ENCODE data around the gene POLD1.

The POLD1 gene

DNA sequence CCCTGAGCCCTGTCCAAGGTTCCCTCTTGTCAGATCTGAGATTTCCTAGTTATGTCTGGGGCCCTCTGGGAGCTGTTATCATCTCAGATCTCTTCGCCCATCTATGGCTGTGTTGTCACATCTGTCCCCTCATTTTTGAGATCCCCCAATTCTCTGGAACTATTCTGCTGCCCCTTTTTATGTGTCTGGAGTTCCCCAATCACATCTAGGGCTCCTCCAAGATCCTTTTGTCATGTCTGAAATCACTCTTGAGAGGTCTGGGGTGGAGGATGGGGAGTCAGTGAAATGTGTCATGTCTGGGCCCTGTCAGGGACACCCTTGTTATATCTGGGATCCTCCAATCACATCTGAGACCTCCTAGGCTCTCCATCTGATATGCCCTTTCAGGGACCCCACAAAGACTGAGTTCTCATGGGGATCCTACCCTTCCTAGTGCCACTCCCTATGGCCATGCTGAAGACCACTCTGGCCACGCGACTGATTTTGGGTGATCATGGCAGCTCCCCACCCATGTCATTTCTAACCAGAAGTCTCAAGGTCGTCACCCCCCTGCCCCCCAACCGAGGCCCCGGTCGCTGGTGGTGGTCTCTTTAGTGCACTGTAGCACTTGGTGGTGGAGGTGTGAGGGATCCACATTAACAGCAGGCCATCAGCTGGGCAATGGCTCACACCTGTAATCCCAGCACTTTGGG lies 44.8 kb downstream of the POLD1 start:
- no peaks in the 10 kb centered on the region for H3K9me3 ChIP-seq (ENCODE audit: insufficient read depth, low read length)
- no peak overlapping the region for H2AFZ ChIP-seq (ENCODE audit: low read depth, low read length, severe bottlenecking)
- peaks cover 59% of the 10 kb centered on the region for H3F3A ChIP-seq (ENCODE audit: insufficient read depth)
- peak overlapping the region; percentile 20; the same call in 1 of the 2 replicates for H3K9ac ChIP-seq (ENCODE audit: low read length)
- no peak overlapping the region for H3K4me3 ChIP-seq (ENCODE audit: insufficient read depth, low read length, poor library complexity, severe bottlenecking)
- H3K36me3 ChIP-seq (ENCODE audit: low read length) = peaks cover 2% of the 10 kb centered on the region; the same call in 1 of the 2 replicates
- H3K27ac ChIP-seq (ENCODE audit: low read depth, low read length) = peak overlapping the region; percentile 71
- no peaks in the 10 kb centered on the region for H4K20me1 ChIP-seq (ENCODE audit: low read depth, low read length)
- H3K79me2 ChIP-seq (ENCODE audit: insufficient read depth, low read length) = no peaks in the 10 kb centered on the region
- TF ChIP-seq EZH2phosphoT487 (conservative IDR thresholded peaks at IDR 0.05; ENCODE audit: low read length) = no peak
- TF ChIP-seq, protein P1, sequence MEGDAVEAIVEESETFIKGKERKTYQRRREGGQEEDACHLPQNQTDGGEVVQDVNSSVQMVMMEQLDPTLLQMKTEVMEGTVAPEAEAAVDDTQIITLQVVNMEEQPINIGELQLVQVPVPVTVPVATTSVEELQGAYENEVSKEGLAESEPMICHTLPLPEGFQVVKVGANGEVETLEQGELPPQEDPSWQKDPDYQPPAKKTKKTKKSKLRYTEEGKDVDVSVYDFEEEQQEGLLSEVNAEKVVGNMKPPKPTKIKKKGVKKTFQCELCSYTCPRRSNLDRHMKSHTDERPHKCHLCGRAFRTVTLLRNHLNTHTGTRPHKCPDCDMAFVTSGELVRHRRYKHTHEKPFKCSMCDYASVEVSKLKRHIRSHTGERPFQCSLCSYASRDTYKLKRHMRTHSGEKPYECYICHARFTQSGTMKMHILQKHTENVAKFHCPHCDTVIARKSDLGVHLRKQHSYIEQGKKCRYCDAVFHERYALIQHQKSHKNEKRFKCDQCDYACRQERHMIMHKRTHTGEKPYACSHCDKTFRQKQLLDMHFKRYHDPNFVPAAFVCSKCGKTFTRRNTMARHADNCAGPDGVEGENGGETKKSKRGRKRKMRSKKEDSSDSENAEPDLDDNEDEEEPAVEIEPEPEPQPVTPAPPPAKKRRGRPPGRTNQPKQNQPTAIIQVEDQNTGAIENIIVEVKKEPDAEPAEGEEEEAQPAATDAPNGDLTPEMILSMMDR (IDR thresholded peaks at IDR 0.05; ENCODE audit: insufficient read depth, low read length, poor library complexity, severe bottlenecking) = no peak
- no peak overlapping the region for H3K4me2 ChIP-seq (ENCODE audit: low read depth, low read length, poor library complexity, severe bottlenecking)
- no peaks in the 10 kb centered on the region for H3K27me3 ChIP-seq (ENCODE audit: low read length)
- no peaks in the 10 kb centered on the region for H3K9me2 ChIP-seq (replicated peaks; ENCODE audit: insufficient read depth, low read length)

GRCh38 chr19:50430888-50431342 lies 46.8 kb downstream of the POLD1 start:
- H3K4me3 ChIP-seq (ENCODE audit: insufficient read depth, low read length, poor library complexity, severe bottlenecking) = peak overlapping the region; percentile 48
- H3K9me3 ChIP-seq (ENCODE audit: insufficient read depth, low read length) = no peaks in the 10 kb centered on the region
- no peaks in the 10 kb centered on the region for H3K27me3 ChIP-seq (ENCODE audit: low read length)
- H3K27ac ChIP-seq (ENCODE audit: low read depth, low read length) = peak overlapping the region; percentile 71
- peaks cover 63% of the 10 kb centered on the region for H3F3A ChIP-seq (ENCODE audit: insufficient read depth)
- H3K4me2 ChIP-seq (ENCODE audit: low read depth, low read length, poor library complexity, severe bottlenecking) = peak overlapping the region; percentile 84
- H2AFZ ChIP-seq (ENCODE audit: low read depth, low read length, severe bottlenecking) = peak overlapping the region; percentile 84
- peak overlapping the region; percentile 54 for H3K9ac ChIP-seq (ENCODE audit: low read length)
- TF ChIP-seq, protein P1 (IDR thresholded peaks at IDR 0.05; ENCODE audit: insufficient read depth, low read length, poor library complexity, severe bottlenecking) = no peak
- TF ChIP-seq EZH2phosphoT487 (conservative IDR thresholded peaks at IDR 0.05; ENCODE audit: low read length) = no peak
- no peaks in the 10 kb centered on the region for H3K36me3 ChIP-seq (ENCODE audit: low read length)
- H4K20me1 ChIP-seq (ENCODE audit: low read depth, low read length) = no peaks in the 10 kb centered on the region
- H3K9me2 ChIP-seq (replicated peaks; ENCODE audit: insufficient read depth, low read length) = no peaks in the 10 kb centered on the region
- H3K79me2 ChIP-seq (ENCODE audit: insufficient read depth, low read length) = no peaks in the 10 kb centered on the region

DNA sequence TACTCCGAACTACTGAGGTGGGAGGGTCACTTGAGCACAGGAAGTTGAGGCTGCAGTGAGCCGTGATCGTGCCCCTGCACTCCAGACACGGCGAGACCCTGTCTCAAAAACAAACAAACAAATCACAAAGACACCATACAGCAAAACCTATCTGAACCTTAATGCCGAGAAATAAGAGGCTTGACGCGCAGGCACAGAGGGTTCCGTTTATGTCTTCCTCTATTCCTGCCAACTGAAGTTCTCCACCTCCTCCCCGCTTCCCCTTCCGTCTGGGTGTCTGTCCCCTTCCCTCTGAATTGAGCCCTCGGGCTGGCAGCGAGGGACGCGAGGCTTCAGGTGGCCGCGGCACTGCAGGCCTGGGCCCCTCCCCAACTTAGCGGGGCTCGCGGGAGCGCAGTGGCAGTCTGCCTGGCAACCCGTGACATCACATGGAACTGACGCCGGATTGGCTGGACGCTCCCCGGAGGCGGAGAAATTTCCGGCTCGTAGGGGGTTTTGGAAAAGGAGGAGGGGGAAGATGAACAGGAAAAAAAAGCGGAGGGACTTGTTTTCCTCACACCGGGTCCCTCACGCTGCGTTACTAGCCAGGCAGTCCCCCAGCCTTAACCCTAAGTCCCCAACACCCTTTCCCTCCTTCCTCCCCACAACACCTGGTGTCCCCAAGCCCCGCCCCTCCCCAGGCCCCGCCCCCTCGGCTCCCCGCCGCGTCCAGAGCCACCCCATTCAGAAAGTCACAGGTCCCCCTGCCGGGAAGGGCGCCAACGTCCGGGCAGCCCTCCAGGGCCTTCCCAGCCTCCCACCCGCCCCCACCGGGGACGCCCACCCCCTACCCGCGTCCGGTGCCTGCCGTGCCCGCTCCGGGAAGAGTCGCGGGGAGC lies 47.4 kb downstream of the POLD1 start:
- H3K4me2 ChIP-seq (ENCODE audit: low read depth, low read length, poor library complexity, severe bottlenecking) = peak overlapping the region; percentile 84
- H3K9me2 ChIP-seq (replicated peaks; ENCODE audit: insufficient read depth, low read length) = no peaks in the 10 kb centered on the region
- H3K79me2 ChIP-seq (ENCODE audit: insufficient read depth, low read length) = no peaks in the 10 kb centered on the region
- no peaks in the 10 kb centered on the region for H4K20me1 ChIP-seq (ENCODE audit: low read depth, low read length)
- peak overlapping the region; percentile 54 for H3K9ac ChIP-seq (ENCODE audit: low read length)
- peak overlapping the region; percentile 48 for H3K4me3 ChIP-seq (ENCODE audit: insufficient read depth, low read length, poor library complexity, severe bottlenecking)
- peak overlapping the region; percentile 84 for H2AFZ ChIP-seq (ENCODE audit: low read depth, low read length, severe bottlenecking)
- H3K27me3 ChIP-seq (ENCODE audit: low read length) = no peaks in the 10 kb centered on the region
- TF ChIP-seq EZH2phosphoT487 (conservative IDR thresholded peaks at IDR 0.05; ENCODE audit: low read length) = no peak
- TF ChIP-seq, protein P1 (IDR thresholded peaks at IDR 0.05; ENCODE audit: insufficient read depth, low read length, poor library complexity, severe bottlenecking) = no peak
- peaks cover 58% of the 10 kb centered on the region for H3F3A ChIP-seq (ENCODE audit: insufficient read depth)
- H3K36me3 ChIP-seq (ENCODE audit: low read length) = no peaks in the 10 kb centered on the region
- H3K27ac ChIP-seq (ENCODE audit: low read depth, low read length) = peak overlapping the region; percentile 71
- H3K9me3 ChIP-seq (ENCODE audit: insufficient read depth, low read length) = no peaks in the 10 kb centered on the region
